HG03378 (cell line): Measurements from ENCODE around the gene ADGRB2.

ENCODE experiments used
- ATAC-seq: cut with Tn5 transposase; IDR thresholded peaks from one replicate; pipeline ENCODE4 v1.9.1; 2021; ENCODE audit warnings: mild to moderate bottlenecking, moderate library complexity; ENCODE audit not compliant: unreplicated experiment

The ADGRB2 gene, protein sequence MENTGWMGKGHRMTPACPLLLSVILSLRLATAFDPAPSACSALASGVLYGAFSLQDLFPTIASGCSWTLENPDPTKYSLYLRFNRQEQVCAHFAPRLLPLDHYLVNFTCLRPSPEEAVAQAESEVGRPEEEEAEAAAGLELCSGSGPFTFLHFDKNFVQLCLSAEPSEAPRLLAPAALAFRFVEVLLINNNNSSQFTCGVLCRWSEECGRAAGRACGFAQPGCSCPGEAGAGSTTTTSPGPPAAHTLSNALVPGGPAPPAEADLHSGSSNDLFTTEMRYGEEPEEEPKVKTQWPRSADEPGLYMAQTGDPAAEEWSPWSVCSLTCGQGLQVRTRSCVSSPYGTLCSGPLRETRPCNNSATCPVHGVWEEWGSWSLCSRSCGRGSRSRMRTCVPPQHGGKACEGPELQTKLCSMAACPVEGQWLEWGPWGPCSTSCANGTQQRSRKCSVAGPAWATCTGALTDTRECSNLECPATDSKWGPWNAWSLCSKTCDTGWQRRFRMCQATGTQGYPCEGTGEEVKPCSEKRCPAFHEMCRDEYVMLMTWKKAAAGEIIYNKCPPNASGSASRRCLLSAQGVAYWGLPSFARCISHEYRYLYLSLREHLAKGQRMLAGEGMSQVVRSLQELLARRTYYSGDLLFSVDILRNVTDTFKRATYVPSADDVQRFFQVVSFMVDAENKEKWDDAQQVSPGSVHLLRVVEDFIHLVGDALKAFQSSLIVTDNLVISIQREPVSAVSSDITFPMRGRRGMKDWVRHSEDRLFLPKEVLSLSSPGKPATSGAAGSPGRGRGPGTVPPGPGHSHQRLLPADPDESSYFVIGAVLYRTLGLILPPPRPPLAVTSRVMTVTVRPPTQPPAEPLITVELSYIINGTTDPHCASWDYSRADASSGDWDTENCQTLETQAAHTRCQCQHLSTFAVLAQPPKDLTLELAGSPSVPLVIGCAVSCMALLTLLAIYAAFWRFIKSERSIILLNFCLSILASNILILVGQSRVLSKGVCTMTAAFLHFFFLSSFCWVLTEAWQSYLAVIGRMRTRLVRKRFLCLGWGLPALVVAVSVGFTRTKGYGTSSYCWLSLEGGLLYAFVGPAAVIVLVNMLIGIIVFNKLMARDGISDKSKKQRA (N-terminal part only)

GRCh38 chr1:31764312-31765040 is at the start of gene ADGRB2:
Gene ADGRB2, minus strand, starts transcription at chr1:31764340. Its CDS starts 7,119 bp downstream, at chr1:31757221.
- no peak for ATAC-seq

DNA sequence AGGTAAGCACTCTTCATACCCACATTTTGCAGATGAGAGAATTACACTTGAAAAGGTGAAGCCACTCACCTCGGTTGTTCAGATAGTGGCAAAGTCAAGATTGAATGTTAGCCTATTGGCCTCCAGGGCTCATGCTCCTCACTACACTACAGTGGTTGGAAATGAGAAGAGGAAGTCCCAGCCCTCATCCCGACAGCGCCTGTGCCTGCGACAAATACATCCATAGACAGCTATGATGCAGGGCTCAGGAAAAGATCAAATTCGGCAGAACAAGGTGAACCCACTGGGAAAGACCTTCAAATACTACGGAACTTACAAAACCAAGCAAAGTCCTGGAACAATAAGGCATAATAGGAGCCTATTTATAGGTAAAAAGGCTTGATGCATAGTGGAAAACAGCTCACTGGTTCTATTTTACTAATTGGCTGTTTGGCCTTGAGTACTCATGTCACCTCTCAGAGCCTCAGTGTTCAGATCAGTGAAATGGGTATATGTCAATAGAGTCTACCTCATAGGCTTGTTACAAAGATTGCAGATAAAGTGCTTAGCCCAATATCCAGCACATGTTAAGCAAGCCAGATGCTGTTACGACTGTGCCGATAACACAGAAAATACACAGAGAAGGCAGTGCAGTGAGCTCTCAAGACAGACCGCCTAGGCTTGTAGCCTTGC is 48.2 kb upstream of the ADGRB2 start:
- no peak for ATAC-seq

GRCh38 chr1:31811605-31812004 is 47.5 kb upstream of the ADGRB2 start:
- no peak for ATAC-seq

- no peak for ATAC-seq
These were observed 45.6 kb upstream of the ADGRB2 start for GRCh38 chr1:31809698-31810097.

- no peak for ATAC-seq
These were observed 43.3 kb upstream of the ADGRB2 start for GRCh38 chr1:31807273-31808048.

DNA sequence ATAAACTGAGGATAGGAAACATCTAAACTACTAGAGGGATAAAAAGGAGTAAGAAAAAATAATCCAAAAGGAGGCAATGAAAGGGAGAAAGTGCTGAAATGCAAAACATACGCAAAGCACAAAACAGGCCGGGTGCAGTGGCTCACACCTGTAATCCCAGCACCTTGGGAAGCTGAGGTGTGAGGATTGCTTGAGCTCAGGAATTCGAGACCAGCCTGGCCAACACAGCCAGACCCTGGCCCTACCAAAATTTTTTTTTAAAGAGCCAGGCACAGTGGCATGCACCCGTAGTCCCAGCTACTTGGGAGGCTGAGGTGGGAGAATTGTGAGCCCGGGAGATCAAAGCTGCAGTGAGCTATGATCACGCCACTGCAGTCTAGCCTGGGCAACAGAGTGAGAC is 41.2 kb upstream of the ADGRB2 start:
- no peak for ATAC-seq

- no peak for ATAC-seq
These were observed 40.0 kb upstream of the ADGRB2 start for GRCh38 chr1:31804098-31804497.

DNA sequence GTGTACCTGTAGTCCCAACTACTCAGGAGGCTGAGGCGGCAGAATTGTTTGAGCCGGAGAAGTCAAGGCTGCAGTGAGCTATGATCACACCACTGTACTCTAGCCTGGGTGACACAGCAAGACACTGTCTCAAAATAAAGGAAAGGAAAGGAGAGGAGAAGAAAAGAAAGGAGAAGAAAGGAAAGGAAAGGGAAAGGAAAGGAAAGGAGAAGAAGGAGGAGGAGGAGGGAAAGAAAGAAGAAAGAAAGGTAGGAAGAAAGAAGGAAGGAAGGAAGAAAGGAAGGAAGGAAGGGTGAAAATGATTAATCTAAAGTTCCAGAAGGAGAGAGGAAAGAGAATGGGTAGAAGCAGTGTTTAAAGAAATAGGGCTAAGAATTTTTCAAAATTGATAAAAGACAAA is 39.5 kb upstream of the ADGRB2 start:
- no peak for ATAC-seq

DNA sequence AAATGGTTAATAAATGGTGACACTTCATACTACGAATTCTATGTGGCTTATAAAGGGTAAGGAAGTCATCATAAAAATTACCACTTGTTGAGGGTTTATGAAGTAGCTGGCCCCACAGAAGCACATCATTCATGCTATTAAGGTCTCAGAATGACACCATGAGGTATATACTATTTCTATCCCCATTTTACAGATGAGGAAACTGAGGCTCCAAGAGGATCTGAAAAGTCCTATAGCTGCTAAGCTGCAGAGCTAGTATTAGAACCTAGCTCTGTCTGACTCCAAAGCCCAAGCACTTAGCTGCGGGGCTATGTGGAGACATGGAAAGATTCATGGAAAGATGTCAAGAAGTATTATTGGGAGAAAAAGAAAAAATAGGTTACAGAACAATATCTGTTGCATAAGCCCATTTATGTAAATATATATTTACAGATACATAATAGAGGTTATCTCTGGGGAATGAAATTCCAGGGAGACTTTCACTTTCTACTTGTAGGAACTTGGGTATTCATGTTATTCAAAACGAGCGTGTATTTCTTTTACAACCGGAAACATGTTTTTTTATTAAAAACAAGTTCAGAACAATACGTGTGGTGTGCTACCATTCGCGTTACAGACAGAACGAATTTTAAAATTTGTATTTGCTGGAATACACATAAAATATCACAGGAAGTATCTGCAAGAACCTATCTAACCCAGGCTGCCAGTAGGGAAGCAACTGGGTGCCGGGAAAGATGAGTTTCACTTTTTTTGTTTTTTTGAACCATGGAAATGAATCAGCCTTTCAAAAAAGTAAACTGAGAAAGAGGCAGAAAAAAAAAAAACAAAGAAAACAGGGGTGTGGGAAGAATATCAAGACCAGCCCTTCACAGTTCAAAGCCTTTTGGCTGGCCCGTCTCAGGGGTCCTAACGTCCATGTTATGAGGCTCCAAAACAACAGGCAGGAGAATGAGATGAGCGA is 38.3 kb upstream of the ADGRB2 start:
- no peak for ATAC-seq

- ATAC-seq: no peak
These were observed 37.3 kb upstream of the ADGRB2 start for GRCh38 chr1:31801458-31801857.

- ATAC-seq: no peak
These were observed 36.5 kb upstream of the ADGRB2 start for GRCh38 chr1:31800674-31800967.

GRCh38 chr1:31799895-31800673 is 35.9 kb upstream of the ADGRB2 start:
- no peak for ATAC-seq

GRCh38 chr1:31799196-31799894 is 35.2 kb upstream of the ADGRB2 start:
- no peak for ATAC-seq

DNA sequence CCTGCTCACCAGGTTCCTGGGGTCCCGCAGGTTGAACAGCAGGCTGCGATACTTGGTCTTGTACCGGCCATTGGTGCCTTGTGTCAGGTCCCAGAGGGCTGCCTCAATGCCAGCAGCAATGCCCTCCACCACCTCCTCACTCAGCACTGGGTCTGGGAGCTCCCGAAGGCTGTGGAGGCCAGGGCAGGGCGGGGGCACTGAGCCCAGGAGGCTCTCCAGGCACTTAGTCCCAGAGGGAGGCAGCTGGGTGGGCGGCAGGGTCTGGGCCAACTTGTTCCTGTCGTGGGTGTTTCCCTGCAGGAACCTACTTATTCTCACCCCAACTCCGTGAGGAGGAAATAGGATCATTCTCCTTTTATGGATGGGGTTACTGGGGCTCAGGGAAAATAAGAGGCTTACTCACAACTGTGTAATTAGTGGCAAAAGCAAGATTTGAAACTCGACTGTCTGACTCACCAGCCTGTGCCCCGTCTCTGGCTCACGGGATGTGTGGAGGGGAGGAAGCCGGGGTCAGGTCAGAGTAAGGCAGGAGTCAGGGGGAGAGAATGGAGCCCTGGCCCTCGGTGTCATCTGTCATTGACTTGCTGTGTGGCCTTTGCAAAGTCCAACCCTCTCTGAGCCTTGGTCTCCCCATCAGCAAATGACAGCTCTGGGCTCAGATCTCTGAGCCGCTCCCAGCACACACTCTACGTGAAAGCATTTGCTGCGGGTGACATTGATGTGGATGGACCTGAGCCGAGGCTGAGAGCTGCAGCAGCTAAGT is 34.5 kb upstream of the ADGRB2 start:
- no peak for ATAC-seq

DNA sequence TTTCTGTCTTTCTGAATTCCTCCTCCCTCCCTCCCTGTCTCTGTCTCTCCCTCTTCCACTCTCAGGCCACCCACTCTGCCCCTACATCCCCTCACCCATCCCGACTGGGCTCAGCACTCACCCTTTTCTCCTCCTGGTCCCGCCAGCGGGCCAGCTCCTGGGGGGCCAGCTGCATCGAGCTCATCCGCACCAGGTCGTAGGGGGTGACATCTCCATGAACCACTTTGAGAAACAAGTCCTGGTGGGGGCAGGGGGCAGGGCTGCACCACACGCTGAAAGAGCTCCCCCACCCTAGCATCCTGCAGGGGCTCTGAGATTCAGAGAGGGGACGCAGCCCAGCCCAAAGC is 33.9 kb upstream of the ADGRB2 start:
- no peak for ATAC-seq

GRCh38 chr1:31797216-31797615 is 33.1 kb upstream of the ADGRB2 start:
- no peak for ATAC-seq

DNA sequence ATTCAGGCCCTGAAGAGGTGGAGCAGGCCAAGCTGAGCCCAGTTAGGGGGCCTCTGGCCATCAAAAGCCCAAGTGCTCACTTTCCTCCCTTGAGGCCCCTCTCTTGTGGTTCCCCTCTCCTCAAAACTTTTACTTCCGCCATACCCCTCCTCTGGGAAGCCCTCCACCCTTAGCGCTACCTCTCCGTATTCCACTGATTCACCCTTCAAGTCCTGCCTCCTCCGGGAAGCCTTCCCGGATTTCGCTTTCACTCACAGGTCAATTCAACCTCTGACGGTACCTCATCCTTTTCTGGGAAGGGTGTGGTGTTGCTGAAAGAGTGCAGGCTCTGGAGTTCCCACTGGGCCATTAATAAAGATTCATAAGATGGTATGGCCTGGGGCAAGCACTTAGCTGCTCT is 32.6 kb upstream of the ADGRB2 start:
- no peak for ATAC-seq
